GM19328 (cell line): ENCODE measurements around the gene TMPRSS11A.

ENCODE experiments used
- ATAC-seq: cut with Tn5 transposase; IDR thresholded peaks from one replicate; pipeline ENCODE4 v1.9.1; 2021; ENCODE audit warnings: mild to moderate bottlenecking, moderate library complexity; ENCODE audit not compliant: unreplicated experiment

TMPRSS11A gene, protein sequence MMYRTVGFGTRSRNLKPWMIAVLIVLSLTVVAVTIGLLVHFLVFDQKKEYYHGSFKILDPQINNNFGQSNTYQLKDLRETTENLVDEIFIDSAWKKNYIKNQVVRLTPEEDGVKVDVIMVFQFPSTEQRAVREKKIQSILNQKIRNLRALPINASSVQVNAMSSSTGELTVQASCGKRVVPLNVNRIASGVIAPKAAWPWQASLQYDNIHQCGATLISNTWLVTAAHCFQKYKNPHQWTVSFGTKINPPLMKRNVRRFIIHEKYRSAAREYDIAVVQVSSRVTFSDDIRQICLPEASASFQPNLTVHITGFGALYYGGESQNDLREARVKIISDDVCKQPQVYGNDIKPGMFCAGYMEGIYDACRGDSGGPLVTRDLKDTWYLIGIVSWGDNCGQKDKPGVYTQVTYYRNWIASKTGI

DNA sequence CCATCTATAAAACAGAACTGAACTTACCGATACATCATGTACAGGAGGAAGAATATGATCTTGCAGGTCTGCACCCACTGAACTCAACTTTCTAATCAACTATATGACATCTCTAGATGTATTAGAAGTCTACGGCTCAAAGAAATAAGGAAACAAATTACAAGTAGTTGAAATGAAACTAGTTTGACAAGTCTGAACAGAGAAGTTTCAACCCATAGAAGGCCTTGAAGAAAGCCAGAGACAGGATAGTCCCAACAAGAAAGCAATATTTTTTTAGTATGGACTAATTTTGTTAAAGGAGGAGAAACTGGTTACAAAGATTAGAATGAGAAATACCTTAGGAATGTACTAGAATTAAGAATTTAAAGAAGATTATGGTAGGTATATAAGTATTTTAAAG, at the start of gene TMPRSS11A:
Gene TMPRSS11A, minus strand, starts transcription at position 138 of the 400 bp plus-strand sequence. Its CDS starts 100 bp downstream, at position 38.
- no peak for ATAC-seq

DNA sequence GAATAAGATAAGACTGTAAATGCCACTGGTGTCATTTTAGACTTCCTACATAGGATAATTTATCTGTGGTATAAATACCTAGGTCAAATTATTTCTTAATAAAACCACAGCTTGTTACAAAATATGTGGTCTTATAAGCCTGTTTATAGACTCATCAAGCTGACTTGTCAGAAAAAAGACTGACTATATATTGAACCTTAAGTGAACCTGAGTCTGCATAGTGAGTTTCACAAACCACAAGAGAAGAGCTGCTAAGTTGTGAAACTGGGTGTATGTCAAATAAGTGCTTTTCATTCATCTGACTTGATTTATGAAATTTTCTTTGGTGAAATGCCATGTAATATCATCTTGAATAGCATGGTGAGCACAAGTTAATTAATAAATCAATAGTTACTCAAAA, 48.4 kb upstream of the TMPRSS11A start:
- no peak for ATAC-seq

DNA sequence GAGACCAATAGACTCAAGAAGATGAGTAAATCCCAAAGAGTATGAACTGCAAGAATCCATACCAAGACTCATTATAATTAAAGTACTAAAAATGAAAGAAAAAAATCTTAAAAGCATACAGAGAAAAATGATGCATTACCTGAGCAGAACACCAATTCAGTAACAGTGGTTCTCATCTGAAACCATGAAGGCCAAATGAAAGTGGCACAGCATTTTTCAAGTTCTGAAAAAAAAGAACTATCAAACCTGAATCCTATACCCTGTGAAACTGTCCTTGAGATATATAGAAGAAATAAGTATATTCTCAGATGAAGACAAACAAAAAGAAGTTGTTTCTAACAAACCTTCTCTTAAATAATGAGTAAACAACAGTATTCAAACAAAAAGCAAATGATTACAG, 39.6 kb upstream of the TMPRSS11A start:
- ATAC-seq = no peak

DNA sequence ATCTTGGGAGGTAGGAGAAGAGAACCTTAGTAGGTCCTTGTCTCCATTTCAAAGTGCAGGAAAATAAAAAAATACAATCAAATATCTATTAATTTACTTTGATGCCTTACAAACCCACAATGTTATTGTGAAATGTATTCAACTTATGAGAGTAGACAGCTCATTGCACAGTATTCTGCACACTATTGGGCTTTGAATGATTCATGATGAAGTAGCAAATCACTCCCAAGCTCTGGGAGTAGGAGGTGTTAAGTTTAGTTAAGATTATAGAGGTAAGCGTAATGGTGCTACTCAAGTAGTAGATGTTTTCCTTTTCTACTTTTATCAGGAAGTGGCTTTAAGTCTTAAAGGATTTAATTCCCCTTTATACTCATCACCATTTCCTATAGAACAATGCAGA, 32.8 kb upstream of the TMPRSS11A start:
- no peak for ATAC-seq

DNA sequence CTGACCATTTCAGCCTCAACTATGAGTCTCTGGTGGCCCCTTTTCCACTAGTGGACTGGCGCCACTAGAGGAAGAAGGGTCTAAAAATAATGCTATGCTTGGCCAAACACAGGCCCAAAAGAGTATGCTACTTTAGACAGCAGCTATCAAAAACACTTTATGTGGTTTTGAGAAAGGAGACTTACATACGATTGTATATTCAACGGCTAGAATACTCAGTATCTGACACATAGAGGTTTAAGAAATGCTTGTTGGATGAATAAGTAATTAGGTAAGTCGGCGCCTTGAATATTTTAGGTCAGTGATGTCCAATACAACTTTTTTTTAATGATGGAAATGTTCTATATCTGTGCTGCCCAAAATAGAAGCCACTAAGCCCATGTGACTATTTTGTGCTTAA, 25.7 kb upstream of the TMPRSS11A start:
- ATAC-seq = no peak

DNA sequence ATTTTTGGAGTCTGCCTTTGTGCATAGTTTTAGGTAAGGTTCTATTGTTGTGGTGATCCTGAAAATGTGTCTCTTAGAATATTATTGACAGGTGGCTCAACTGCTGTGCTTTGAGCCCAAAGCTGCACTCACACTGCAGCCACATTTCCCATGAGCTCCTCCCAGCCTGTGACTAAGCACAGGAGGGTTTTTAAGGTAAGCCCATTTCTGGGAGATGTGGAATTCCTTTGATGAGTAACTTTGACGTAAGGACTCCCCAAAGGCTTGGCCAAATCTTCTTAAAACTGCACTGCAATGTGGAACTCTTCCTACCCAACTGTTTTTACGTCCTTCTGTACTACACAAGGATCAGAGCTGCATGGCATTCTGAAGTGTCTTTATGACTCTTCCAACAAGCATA, 20.0 kb upstream of the TMPRSS11A start:
- no peak for ATAC-seq

DNA sequence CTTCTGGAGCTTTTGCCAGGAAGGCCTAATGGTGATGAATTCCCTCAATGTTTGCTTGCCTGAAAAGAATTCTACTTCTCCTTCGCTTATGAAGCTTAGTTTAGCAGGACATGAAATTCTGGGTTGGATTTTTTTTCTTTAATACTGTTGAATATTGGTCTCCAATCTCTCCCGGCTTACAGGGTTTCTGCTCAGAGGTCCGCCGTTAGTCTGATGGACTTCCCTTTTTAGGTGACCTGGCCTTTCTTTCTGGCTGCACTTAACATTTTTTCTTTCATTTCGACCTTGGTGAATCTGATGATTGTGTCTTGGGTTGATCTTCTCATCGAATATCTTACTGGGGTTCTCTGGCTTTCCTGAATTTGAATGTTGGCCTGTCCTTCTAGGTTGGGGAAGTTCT, 17.2 kb upstream of the TMPRSS11A start:
- ATAC-seq = no peak

DNA sequence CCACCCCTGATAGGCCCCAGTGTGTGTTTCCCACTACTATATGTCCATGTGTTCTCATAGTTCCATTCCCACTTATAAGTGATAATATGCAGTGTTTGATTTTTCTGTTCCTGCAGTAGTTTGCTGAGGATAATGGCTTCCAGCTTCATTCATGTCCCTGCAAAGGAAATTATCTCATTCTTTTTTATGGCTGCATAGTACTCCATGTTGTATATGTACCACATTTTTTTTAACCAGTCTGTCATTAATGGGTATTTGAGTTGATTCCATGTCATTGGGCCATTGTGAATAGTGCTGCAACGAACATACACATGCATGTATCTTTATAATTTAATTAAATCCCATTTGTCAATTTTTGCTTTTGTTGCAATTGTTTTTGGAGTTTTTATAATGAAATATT, 10.3 kb upstream of the TMPRSS11A start:
- ATAC-seq = no peak

DNA sequence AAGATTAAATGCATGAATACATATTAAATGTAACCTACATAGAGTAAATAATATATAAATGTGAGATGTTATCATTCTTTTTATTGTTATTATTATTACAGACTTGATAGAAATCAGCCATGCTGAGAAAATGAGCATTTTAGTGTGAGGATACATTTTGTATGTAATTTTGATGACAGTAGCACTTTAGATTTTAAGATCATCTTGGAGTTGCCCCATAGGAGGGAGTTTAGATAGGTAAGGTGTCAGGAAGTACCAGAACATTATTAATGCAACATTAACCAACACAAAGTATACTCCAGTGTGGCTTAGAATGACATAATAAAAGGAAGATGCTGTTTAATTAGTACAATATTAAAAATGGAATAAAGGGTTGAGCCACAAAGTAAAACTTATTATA, 8.4 kb downstream of the TMPRSS11A start:
- no peak for ATAC-seq

DNA sequence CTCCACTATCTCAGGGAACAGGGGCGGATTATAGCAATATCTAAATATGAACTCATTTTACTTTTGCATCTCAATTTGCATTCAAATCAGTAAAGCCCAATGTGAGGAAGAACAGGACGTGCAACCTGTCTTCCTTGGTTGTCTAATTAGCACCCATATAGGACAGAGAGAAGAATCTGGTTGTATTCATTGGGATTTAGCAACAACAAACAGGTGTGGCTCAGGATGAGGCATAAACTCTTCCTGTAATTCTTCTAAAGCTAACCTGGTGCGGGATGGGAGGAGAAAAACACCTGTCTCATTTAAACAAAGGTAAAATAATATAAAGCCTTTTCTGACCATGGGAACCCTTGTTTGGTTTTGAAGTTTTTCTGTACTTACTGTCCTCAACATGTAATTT, 22.2 kb downstream of the TMPRSS11A start:
- no peak for ATAC-seq

DNA sequence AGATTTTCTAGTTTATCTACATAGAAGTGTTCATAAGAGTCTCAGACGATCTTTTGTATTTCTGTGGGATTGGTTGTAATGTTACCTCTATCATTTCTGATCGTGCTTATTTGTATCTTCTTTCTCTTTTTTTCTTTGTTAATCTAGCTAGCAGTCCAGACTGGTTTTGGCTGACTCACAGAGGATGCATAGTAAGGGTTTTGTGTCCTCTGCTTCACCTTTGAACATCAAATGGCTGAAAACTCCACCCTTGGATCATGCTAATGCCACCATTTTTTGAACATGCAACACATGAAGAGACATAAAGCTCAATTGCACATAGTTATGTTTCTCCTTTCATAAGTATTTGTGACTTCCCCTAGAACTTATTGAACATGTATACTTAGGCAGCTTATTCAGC, 22.8 kb downstream of the TMPRSS11A start:
- ATAC-seq = no peak

DNA sequence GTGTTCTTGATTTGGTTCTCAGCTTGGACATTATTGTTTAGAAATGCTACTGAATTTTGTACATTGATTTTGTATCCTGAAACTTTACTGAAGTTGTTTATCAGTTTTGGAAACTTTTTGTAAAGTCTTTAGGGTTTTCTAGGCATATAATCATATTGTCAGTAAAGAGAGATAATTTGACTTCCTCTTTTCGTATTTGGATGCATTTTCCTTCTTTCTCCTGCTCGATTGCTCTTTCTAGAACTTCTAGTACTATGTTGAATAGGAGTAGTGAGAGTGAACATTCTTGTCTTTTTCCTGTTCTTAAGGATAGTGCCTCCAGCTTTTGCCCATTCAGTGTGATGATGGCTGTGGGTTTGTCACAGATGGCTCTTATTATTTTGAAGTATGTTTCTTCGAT, 24.1 kb downstream of the TMPRSS11A start:
- no peak for ATAC-seq

DNA sequence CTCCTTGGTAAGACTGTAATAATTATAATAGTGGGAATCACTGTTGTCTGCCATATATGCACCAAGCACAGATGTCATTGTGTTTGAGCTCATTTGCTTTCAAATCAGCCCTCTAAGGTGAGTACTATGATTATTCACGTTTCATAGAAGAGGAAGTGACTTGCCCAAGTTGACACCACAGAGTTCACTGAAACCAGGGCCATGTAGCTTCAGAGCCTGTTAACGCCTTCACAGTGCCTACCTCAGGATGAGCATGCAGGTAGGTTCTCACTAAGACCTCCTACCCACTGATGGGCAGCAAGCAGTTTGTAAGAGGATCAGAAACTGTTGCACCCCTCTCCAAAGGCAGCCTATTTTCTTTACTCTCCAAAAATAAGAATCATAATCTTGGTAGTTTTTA, 27.4 kb downstream of the TMPRSS11A start:
- ATAC-seq = no peak

DNA sequence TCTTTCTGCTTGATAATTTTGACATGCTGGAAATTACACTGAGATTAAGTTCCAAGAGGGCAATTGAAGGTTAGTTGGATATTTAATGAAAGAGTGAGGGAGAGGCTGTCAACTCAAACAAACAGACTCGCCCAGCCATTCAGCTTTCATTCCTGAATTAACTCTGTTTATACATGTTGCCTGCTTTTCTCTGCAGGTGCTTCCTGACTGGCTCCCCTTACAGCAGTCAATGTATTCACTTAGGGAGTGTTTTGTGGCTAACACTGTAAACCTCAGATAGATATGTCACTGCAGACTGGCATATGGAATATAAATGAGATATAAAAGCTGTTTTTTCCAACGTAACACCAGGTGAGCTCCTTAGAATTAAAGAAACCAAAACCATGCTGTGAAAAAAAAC, 28.7 kb downstream of the TMPRSS11A start:
- ATAC-seq = no peak

DNA sequence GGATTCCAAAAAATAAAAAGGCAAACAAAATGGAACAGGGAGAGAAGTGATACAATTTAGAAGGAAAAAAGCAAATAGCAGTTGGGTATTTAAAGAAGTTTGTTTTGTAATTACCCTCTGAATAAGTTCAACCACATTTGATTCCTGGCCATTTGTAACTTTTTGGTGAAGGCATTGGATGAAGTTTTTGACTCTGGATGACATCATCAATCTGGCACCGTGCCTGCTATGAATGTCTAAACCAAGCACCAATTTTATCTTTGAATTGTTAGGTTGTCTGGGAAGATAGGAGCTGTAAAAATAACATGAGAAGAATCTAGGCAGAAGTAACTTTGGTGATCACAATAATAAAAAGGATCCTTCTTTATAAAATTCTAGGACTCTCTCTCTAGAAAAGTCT, 29.5 kb downstream of the TMPRSS11A start:
- ATAC-seq = no peak

DNA sequence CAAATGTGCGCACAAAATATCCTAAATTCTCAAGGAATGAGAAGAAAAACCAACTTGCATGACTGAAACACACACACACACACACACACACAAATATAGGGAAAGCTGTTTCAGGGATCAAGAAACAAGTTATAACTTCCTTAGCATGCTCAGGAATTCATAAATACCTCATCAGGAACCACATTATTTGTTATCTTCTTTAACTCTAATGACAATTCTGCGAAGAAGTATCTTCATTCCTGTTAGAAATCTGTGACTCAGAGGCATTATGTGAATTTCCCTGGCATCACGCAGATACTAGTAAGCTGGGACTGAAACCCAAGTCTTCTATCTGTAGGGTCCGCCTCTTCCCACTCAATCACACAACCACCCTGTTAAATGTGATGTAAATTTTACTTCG, 30.3 kb downstream of the TMPRSS11A start:
- ATAC-seq = no peak

DNA sequence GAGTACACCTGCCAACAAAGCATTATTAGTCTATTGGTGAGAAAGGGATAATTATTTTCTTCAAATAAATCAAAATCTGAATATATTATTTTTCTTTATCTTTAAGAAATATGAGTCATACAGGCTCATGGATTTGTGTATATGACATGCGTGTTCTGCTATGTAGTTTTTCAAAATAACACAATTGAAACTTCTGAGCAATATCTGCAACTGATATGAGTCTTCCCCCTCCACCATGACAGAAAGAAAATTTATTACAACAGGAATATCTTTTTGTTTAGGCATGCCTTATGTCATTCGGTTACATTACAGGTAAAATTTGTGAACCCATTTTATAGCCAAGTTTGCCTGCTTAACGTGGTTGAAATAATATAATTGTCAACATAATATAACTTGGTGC, 32.0 kb downstream of the TMPRSS11A start:
- ATAC-seq = no peak

DNA sequence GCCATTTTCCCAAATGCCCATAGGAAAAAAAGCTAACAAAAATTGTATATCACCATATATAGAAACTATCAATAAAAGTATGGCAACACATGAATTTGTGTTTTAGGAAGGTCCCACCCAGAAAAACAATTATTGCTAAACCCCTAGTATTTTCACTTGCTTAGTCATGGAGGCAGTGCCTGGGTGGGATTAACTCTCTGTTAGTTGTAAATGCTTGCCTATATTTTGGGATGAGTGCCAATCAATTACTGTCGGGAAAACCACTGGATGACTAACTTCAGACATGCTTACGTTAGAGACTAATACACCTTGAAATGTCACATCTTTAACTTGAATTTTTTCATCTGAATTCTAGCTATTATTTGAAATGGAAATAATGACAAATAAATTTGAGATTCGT, 33.9 kb downstream of the TMPRSS11A start:
- ATAC-seq = no peak

DNA sequence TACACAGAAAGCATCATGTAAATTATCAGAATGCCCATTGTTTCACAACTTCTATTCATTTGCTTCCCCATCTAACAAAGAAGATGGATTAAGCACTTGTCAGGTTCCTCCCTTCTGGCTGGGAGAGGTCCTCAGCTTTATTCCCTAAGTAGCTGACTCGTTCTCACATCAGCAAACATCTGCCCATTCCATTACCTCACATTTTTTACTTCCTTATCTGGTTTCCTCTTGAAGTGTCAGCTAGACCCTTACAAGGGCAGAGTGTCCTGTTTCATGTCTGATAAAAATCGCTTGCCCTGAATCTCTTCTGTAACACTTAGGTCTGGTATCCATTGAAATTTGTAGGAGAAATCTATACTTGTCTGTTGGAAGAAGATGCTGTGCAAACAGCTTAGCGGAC, 34.7 kb downstream of the TMPRSS11A start:
- ATAC-seq = no peak

DNA sequence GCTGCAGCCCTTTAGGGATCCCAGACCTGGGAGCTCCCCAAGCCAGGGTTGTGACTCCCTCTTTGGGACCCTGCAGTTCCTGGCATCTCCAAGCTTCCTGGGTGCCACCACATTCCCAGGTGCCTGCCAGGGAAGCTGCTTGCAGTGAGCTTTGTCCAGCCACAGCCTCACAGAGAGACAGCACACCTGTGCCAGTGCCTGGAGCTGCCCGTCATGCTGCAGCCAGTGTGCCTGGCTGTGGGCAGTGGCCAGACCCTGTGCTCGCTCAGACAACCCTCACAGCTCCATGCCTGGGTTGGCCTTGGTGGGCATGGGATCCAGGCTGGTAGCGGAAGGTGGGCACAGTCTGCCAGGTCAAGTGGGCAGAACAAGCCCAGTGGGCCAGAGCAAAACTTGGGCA, 36.0 kb downstream of the TMPRSS11A start:
- no peak for ATAC-seq

DNA sequence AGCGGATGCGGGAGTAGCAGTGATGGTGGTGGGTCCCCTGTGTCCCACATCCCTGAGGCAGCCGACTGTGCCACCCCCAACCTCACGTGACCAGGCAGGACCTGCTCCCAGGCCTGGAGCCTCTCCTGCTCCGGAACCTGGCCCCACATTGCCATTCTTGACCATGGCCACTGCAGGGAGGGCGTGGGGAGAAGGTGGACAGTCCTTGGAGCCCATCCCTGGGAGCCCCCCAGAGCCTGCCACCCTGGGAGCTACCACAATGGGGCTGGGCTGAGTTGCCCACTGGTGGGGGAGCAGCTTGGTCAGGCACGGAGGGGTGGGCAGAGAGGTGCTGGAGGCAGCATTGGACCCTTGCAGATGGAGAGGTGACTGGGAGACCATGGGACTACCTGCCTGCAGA, 36.8 kb downstream of the TMPRSS11A start:
- ATAC-seq = no peak

DNA sequence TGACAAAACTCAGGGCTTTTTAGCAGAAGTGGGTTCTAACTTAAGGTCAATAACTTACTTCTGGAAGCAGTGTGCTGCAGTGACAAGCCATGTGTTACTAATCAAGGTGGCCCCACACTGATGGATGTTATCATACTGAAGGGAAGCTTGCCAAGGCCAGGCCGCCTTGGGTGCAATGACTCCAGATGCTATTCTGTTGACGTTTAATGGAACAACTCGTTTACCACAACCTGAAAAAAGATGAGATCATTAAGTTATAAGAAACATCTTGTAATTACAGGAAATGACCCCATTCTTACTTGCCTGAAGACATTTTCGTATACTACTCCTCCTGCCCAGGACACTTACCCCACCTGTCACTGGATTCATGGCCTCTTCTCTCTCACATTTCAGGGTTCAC, 40.6 kb downstream of the TMPRSS11A start:
- ATAC-seq = no peak

DNA sequence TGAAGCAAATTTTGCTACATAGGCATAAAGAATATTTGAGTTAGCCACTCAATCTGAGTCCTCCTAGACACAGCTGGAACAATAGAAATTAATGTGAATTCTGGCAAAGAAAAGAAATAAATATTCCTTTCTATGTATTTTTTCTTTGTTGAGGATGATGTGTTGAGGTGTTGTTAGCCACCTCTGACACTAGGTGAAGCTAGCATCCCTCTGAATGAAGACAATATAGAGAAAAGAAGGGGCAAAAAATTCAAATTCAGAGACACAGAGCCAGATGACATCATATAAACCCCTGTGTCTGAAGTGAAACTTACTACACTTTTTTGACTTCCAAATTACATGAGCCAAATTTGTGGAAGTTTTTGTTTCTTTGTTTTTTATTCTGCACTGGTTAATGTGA, 44.9 kb downstream of the TMPRSS11A start:
- ATAC-seq = no peak
